AML-193 (cell line): ENCODE results near the gene GALK1.
"Not testable (repeated sequence)": the region's sequence is repeated elsewhere in the genome, so short reads cannot be mapped to it uniquely, and the experiment has no call there.

Experiments used
- DNase-seq, 2 experiments: peaks; one replicate each; lab custom pipeline; 2025; lab: John Stamatoyannopoulos, UW

The GALK1 gene

DNA sequence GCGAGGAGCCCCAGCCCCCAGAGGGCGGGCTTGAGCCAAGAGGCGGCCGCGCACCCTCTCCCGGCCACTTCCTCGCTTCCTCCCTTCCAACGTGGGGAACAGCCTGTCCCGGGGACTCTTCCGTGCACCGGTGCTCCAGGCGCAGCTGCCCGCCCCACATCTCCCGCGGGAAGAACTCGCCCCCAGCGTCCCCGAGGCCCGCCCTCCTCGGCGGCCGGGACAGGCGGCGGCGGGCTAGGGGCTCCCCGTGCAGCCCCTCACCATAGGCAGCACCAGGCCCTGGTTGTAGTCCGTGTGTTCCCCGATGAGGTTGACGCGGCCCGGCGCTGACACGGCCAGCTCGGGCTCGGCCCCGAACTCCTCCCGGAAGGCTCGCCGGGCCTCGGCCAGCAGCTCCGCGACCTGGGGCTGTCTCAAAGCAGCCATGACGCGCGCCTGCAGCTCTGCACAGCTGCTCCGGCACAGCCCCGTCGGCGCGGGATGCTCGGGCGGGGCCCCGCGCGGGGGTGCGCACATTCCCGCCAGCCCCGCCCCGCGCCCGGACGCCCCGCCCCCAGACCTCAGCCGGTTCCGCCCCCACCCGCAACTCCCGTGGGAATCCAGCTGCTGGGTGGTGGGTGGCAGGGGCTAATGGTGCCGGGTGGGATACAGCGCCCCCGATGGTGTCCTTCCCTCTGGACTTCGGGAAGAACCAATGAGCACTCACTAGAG lies at the start of gene GALK1:
TSS of gene GALK1 (minus strand) at position 482 of the 711 bp plus-strand sequence. CDS start at position 426, 56 bp downstream.
- DNase-seq, result peak; percentile 73 to 80

GRCh38 chr17:75814021-75814395 lies 49.0 kb upstream of the GALK1 start:
- DNase-seq, result no peak

GRCh38 chr17:75813081-75814020 lies 48.4 kb upstream of the GALK1 start:
- DNase-seq, result no peak

GRCh38 chr17:75812096-75813013 lies 47.4 kb upstream of the GALK1 start:
- DNase-seq, result no peak

- no peak for DNase-seq
Observed at GRCh38 chr17:75811174-75811573, 46.2 kb upstream of the GALK1 start.

GRCh38 chr17:75810756-75811155 lies 45.8 kb upstream of the GALK1 start:
- DNase-seq, result not testable (repeated sequence)

GRCh38 chr17:75810216-75810615 lies 45.2 kb upstream of the GALK1 start:
- DNase-seq, result no peak

- DNase-seq, result no peak
Observed at GRCh38 chr17:75809631-75810111, 44.7 kb upstream of the GALK1 start.

GRCh38 chr17:75808905-75809621 lies 44.1 kb upstream of the GALK1 start:
- DNase-seq, result no peak

DNA sequence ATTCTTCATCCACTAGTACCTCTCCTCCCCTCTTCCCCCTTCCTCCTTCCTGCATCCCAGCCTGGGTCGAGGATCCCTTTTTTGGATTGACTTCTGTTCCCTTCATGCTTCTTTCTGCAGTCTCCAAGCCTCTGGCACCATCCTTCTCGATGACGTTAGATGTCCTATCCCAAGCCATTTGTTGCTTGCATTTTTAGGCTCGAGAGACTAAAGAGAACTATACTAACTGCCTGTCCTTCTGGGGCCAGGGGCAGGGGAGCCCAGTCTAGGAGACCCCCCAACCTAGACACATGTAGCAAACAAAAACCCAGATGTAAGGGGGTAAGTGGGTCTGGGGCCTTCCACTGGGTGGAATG lies 43.5 kb upstream of the GALK1 start:
- DNase-seq, result no peak

DNA sequence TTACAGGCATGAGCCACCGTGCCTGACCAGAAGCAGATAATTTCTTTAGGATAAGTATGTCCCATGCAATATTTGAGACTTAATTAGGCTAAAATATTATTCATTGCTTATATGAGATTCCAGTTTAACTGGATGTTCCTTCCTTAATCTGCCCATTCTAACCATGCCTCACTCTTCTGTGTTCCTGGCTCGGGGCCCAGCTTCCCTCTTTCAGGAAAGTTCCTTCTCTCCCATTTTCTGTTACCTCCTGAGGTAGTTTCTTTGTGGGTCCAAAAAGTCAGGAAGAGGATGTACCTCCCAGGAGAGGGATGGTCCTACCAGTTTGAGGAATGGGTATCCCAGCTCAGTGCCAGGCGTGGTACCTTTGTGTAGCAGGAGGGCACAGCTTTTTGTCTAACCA lies 42.9 kb upstream of the GALK1 start:
- no peak for DNase-seq

DNA sequence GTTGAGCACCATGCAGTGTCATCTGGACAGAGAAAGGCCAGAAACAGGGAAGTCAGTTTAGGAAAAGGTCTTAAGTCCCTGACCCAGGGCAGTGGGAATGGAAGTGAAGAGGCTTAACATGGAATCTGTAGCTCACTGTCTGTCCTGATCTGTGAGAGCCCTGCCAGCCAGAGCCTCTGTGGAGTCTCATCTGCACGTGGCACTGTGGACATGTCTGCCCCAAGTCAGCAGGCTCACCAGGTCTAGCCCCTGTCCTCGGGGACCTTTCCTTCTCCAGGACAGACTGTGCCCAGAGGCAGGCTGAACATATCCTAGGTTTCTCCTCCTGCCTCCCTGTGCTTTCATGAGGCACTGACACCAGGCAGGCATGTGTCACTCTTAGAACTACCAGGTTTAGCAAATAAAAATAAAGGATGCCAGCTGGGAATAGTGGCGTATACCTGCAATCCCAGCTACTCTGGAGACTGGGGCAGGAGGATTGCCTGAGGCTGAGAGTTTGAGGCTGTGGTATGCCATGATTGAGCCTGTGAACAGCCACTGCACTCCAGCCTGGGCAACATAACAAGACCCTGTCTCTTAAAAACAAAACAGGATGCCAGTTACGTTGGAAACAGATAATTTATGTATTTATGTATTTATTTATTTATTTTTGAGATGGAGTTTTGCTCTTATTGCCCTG lies 42.0 kb upstream of the GALK1 start:
- DNase-seq, result no peak

DNA sequence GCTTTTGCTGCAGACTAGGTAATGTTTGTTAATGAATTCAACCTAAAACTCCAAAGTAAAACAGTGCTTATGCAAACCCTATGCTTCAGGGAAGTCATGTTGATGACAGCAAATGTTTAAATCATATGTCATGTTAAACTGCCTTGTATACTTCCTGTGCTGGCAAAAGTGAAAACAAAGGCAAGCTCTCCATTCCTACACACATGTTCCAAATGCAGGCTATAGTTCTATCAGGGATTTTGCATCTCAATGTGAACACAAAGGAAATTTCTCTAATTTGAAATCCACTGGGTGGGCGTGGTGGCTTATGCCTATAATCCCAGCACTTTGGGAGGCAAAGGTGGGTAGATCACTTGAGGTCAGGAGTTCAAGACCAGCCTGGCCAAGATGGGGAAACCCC lies 38.9 kb upstream of the GALK1 start:
- no peak for DNase-seq

GRCh38 chr17:75799402-75799801 lies 34.4 kb upstream of the GALK1 start:
- DNase-seq, result no peak

DNA sequence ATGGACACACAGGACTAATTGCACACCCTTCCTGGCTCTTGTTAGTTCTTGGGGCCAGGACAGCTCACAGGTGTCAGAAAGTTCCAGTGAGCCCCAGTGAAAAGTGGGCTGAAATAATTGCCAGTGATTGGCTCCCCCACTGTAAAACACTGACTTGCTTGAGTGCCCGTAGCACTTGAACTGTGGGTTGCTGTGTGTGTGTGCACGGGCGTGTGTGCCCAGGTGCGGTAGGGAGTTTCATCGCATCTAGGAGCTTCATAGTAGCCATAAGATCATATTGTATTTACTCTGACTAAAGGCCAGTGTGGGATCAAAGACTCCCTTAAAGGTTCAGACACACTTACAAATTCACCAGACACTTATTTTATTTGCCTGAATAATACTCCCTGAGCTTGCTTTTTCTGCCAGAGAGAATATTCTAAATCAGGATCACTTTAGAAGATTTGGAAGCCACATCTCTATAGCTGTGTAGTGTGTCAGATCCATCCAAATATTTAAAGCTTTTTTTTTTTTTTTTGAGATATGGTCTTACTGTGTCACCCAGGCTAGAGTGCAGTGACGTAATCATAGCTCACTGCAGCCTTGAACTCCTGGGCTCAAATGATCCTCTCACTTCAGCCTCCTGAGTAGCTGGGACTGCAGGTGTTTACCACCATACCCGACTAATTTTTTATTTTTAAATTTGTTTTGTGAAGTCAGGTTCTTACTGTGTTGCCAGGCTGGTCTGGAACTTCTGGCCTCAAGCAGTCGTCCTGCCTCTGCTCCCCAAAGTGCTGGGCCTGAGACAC lies 31.0 kb upstream of the GALK1 start:
- no peak for DNase-seq

DNA sequence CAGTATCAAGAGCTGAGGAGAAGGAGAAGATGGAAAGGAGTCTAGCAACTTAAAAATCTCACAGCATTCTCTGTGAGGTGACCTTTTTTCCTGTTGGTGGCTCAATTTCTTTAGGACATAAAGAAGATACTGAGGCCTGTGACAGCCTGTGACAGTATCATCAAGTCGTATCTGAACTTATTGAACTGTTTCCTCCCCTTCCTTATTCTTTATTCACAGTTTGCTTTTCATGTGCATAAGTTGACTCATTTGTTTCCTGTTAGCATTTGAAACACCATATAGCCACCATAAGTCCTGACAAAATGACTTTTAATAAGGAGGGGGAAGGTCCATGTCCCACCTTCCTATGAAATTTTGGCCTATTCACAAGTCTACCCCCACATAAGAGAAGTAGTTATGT lies 28.5 kb upstream of the GALK1 start:
- DNase-seq, result no peak

- DNase-seq, result no peak
Observed at GRCh38 chr17:75791254-75791653, 26.3 kb upstream of the GALK1 start.

GRCh38 chr17:75785016-75785890 lies 20.3 kb upstream of the GALK1 start:
- peak; percentile 91 to 97 for DNase-seq

DNA sequence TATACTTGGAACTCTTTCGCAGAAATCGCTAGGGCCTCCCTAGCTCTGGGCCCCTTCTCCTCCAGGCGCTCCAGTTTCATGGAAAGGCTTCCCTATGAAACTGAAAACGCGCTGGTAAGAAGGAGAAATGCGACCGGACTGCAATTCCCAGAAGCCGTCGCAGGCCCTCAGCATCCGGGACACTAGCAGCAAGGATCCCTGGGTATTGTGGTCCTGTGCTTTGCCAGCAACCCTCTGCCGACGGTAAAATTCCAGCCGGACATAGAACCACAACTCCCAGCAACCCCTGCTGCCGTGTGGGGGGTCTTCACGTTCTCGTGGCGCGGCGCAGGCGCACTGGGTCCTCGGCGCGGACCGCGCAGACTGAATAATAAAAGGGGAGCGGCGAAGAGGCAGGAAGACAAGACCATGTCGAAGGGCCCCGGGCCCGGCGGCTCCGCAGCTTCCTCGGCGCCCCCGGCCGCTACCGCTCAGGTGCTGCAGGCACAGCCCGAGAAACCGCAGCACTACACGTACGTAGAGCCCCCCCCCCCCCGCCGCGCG lies 19.6 kb upstream of the GALK1 start, which contains the start of gene UNK:
TSS of gene UNK (plus strand) at position 334 of the 543 bp plus-strand sequence. CDS start at position 409, 75 bp downstream.
- DNase-seq, result peak; percentile 99
